H1 (cell line): Measurements from ENCODE around the gene ZNF175. TPM values are rescaled to one million over a fixed set of nuclear protein-coding genes. Genes with fewer than 3 reads are reported as not detected.

Experiments
- polyA plus RNA-seq, 7 experiments: library from polyadenylated mRNA; depleted of rRNA in 3 of 7; stranded (reverse) in 5 of 7; unstranded in 2 of 7; fragments of >200 nt in 5 of 7; fragments of 200-250 nt in 2 of 7; gene quantifications; 1 replicate in 5 of 7; 2 replicates in 1 of 7; 4 replicates in 1 of 7; pipeline versions ENCODE4 v1.2.1 to v1.2.3, GENCODE V29; 2011 to 2013; ENCODE audit warnings: missing spikeins in 2 of 7, mixed read lengths in 2 of 7
- total RNA-seq: library from RNA; stranded (reverse); fragmentation: NEBNext Ultra II Directional; extraction: Animal tissue kit (Norgen Biotek cat#: 25700); gene quantifications from 2 replicates; pipeline ENCODE4 v1.2.1, GENCODE V29; 2021
- TF ChIP-seq, protein P1 (sequence below): IDR thresholded peaks from 2 replicates; pipeline ENCODE4 v1.6.1; 2012; ENCODE audit warnings: inconsistent platforms

Gene ZNF175
- total and polyA plus RNA-seq, 2 of the 8 experiments (the other 6 are each of a cell fraction or from before 2014, with no cell fraction given): 1.7 to 11.1 TPM

- TF ChIP-seq, protein P1, sequence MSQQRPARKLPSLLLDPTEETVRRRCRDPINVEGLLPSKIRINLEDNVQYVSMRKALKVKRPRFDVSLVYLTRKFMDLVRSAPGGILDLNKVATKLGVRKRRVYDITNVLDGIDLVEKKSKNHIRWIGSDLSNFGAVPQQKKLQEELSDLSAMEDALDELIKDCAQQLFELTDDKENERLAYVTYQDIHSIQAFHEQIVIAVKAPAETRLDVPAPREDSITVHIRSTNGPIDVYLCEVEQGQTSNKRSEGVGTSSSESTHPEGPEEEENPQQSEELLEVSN: no peak
Observed at GRCh38 chr19:51598159-51598915, 27.3 kb downstream of the ZNF175 start (continued).
